K562 (cell line): ENCODE measurements around the gene TLNRD1. TPM values are rescaled to one million over a fixed set of nuclear protein-coding genes. Genes with fewer than 3 reads are reported as not detected.

Experiments used
- ARID3B ChIP-seq: fragments of 250-450 bp; sonication (Bioruptor Pico); IDR thresholded peaks from 2 replicates; pipeline ENCODE4 v1.4.0; 2020; ENCODE audit warnings: borderline replicate concordance
- CBFA2T3 ChIP-seq: fragments of 450-650 bp; IDR thresholded peaks from 2 replicates; pipeline ENCODE4 v1.6.1; 2017
- CBX2 ChIP-seq: fragments of 200-600 bp; sonication (generic); IDR thresholded peaks from one replicate; pipeline ENCODE4 v1.6.1; 2012; ENCODE audit warnings: mild to moderate bottlenecking, low read length, inconsistent platforms; ENCODE audit not compliant: insufficient read depth, poor library complexity, severe bottlenecking
- DMBX1 ChIP-seq: fragments of 250-450 bp; sonication (Bioruptor Pico); IDR thresholded peaks from 2 replicates; pipeline ENCODE4 v1.8.0; 2022; ENCODE audit warnings: inconsistent platforms, mild to moderate bottlenecking, moderate library complexity, borderline replicate concordance
- EHMT2 ChIP-seq: fragments of 450-650 bp; IDR thresholded peaks from 2 replicates; pipeline ENCODE4 v1.6.1; 2018; ENCODE audit warnings: antibody characterized with exemption
- ELF1 ChIP-seq: fragments of 200-800 bp; sonication (Bioruptor generic); IDR thresholded peaks from 2 replicates; pipeline ENCODE4 v1.6.1; 2016; ENCODE audit warnings: missing genetic modification characterization, missing compliant biosample characterization
- FOXA1 ChIP-seq: fragments of 450-650 bp; IDR thresholded peaks from 2 replicates; pipeline ENCODE4 v1.6.1; 2016; ENCODE audit warnings: mild to moderate bottlenecking, borderline replicate concordance
- FOXJ2 ChIP-seq: fragments of 200-800 bp; sonication (Bioruptor generic); IDR thresholded peaks from 2 replicates; pipeline ENCODE4 v1.6.1; 2016; ENCODE audit warnings: missing genetic modification characterization, missing compliant biosample characterization
- GATAD2B ChIP-seq: fragments of 450-650 bp; IDR thresholded peaks from 2 replicates; pipeline ENCODE4 v1.6.1; 2017; ENCODE audit warnings: mild to moderate bottlenecking, borderline replicate concordance
- MTA1 ChIP-seq: fragments of 450-650 bp; IDR thresholded peaks from 2 replicates; pipeline ENCODE4 v1.6.1; 2017; ENCODE audit warnings: borderline replicate concordance
- MTA2 ChIP-seq: fragments of 450-650 bp; IDR thresholded peaks from 2 replicates; pipeline ENCODE4 v1.6.1; 2016; ENCODE audit warnings: low read depth
- NFATC3 ChIP-seq: fragments of 450-650 bp; IDR thresholded peaks from 2 replicates; pipeline ENCODE4 v1.6.1; 2017; ENCODE audit warnings: mild to moderate bottlenecking
- PPARD ChIP-seq: fragments of 250-450 bp; sonication (Bioruptor Pico); IDR thresholded peaks from 2 replicates; pipeline ENCODE4 v1.8.0; 2022; ENCODE audit warnings: inconsistent platforms, mild to moderate bottlenecking, moderate library complexity
- SMAD2 ChIP-seq: fragments of 150-350 bp; IDR thresholded peaks from 2 replicates; pipeline ENCODE4 v1.6.1; 2014; ENCODE audit warnings: low read depth, mild to moderate bottlenecking, low read length
- SMARCC2 ChIP-seq: fragments of 450-650 bp; IDR thresholded peaks from 2 replicates; pipeline ENCODE4 v1.6.1; 2017; ENCODE audit warnings: antibody characterized with exemption, moderate library complexity, mild to moderate bottlenecking, low read depth
- TFAP4 ChIP-seq: sonication (generic); formaldehyde crosslinking; IDR thresholded peaks from 2 replicates; pipeline ENCODE4 v1.8.0; 2022; ENCODE audit warnings: missing genetic modification reagents, mild to moderate bottlenecking, moderate library complexity, borderline replicate concordance
- ZFP1 ChIP-seq: fragments of 450-650 bp; formaldehyde crosslinking; IDR thresholded peaks from 2 replicates; pipeline ENCODE4 v1.4.0; 2020; ENCODE audit warnings: mild to moderate bottlenecking, mixed read lengths
- ZKSCAN8 ChIP-seq: fragments of 200-800 bp; sonication (Bioruptor generic); IDR thresholded peaks from 2 replicates; pipeline ENCODE4 v1.6.1; 2016; ENCODE audit warnings: missing genetic modification characterization, missing compliant biosample characterization
- ZNF282 ChIP-seq: sonication (generic); formaldehyde crosslinking; IDR thresholded peaks from 2 replicates; pipeline ENCODE4 v1.8.1; 2023; ENCODE audit warnings: missing genetic modification reagents
- ZNF431 ChIP-seq: sonication (generic); formaldehyde crosslinking; IDR thresholded peaks from 2 replicates; pipeline ENCODE4 v1.8.0; 2022; ENCODE audit warnings: mild to moderate bottlenecking, missing genetic modification reagents
- polyA plus RNA-seq, 8 experiments: library from polyadenylated mRNA; depleted of rRNA in 4 of 8; stranded (reverse) in 5 of 8; unstranded in 3 of 8; fragments of >200 nt; fragmentation: Nextera tagmentation in 2 of 8; fragmentation: Illumina TruSeq in 1 of 8; extraction: Ambion mirVana in 2 of 8; extraction: Trizol in 1 of 8; gene quantifications; 2 replicates each; pipeline versions ENCODE4 v1.2.1 to v1.2.3, GENCODE V29; 2011 to 2014; ENCODE audit warnings: inconsistent platforms in 1 of 8, missing spikeins in 1 of 8
- total RNA-seq, 7 experiments: library from RNA; depleted of rRNA in 6 of 7; stranded (reverse); fragments of >200 nt in 6 of 7; fragmentation: Illumina TruSeq in 2 of 7; extraction: Trizol in 2 of 7; gene quantifications; 2 replicates each; pipeline versions ENCODE4 v1.2.1 to v1.2.3, GENCODE V29; 2011 to 2021; ENCODE audit warnings: low replicate concordance in 1 of 7
- TF ChIP-seq, protein P1 (sequence below): IDR thresholded peaks from 2 replicates; pipeline ENCODE4 v1.6.1; 2011; ENCODE audit warnings: borderline replicate concordance, low read depth, mild to moderate bottlenecking, moderate library complexity, low read length; ENCODE audit not compliant: insufficient read depth, poor library complexity, severe bottlenecking
- TF ChIP-seq, protein P2 (sequence below): sonication (generic); IDR thresholded peaks from 2 replicates; pipeline ENCODE4 v1.6.1; 2016

Gene TLNRD1
- total and polyA plus RNA-seq, 9 of the 15 experiments (the other 6 are each of a cell fraction or from before 2014, with no cell fraction given): 1.1 to 33.1 (median 5.7) TPM

DNA sequence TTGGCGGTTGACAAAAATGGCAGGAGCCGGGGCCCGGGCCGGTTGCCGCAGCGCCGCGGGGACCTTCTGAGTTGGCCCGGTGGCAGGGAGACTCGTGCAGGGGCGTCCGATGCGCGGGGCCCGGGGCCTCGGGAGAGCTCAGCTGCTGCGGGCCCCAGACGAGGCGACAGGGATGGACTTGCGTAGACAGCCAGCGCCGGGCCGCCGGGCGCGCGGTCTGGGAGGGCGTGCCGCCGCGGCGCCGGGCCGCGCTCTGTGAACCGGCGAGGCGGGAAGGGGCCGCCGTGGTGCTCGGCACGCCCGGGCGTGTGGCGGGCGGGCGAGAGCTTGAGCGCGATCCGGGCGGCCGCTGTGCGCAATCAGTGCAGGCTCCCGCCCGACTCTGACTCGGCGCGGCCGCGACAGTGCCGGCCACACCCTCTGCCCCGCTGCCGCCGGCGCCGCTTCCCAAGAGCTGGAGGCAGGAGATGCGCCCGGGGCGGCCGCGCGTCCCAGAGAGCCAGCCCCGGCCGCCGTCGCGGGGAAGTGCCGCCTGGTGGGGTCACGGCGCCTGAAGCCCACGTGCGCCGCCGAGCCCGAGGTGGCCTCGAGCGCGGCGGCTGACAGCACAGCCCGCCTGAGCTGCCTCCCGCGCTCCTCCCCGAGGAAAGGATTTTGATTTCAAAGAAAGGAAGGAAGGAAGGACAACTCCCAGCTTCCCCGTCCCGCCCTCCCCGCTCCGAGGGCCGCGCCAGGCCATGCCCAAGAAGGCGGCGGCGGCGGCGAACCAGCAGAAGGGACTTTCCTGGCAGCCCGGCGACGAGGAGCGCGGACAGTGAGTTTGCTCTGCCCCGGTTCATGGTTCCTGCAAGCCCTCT, 657 bp downstream of the TLNRD1 start (continued):
- TF ChIP-seq, protein P1, sequence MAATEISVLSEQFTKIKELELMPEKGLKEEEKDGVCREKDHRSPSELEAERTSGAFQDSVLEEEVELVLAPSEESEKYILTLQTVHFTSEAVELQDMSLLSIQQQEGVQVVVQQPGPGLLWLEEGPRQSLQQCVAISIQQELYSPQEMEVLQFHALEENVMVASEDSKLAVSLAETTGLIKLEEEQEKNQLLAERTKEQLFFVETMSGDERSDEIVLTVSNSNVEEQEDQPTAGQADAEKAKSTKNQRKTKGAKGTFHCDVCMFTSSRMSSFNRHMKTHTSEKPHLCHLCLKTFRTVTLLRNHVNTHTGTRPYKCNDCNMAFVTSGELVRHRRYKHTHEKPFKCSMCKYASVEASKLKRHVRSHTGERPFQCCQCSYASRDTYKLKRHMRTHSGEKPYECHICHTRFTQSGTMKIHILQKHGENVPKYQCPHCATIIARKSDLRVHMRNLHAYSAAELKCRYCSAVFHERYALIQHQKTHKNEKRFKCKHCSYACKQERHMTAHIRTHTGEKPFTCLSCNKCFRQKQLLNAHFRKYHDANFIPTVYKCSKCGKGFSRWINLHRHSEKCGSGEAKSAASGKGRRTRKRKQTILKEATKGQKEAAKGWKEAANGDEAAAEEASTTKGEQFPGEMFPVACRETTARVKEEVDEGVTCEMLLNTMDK: no peak
- TF ChIP-seq SMARCC2: no peak
- no peak for TF ChIP-seq CBFA2T3
- no peak for TF ChIP-seq EHMT2
- TF ChIP-seq NFATC3: no peak
- no peak for TF ChIP-seq SMAD2
- no peak for TF ChIP-seq FOXA1
- no peak for TF ChIP-seq ZNF282 (CRISPR knock-in tag)
- TF ChIP-seq TFAP4 (CRISPR knock-in tag): no peak
- no peak for TF ChIP-seq CBX2
- no peak for TF ChIP-seq FOXJ2
- TF ChIP-seq GATAD2B: peak; percentile 45; the same call in 1 of the 2 replicates
- TF ChIP-seq MTA1: no peak
- TF ChIP-seq, protein P2, sequence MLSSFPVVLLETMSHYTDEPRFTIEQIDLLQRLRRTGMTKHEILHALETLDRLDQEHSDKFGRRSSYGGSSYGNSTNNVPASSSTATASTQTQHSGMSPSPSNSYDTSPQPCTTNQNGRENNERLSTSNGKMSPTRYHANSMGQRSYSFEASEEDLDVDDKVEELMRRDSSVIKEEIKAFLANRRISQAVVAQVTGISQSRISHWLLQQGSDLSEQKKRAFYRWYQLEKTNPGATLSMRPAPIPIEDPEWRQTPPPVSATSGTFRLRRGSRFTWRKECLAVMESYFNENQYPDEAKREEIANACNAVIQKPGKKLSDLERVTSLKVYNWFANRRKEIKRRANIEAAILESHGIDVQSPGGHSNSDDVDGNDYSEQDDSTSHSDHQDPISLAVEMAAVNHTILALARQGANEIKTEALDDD: no peak
- TF ChIP-seq ELF1: no peak
- no peak for TF ChIP-seq DMBX1
- TF ChIP-seq ZFP1 (CRISPR knock-in tag): no peak
- no peak for TF ChIP-seq PPARD (CRISPR knock-in tag)
- no peak for TF ChIP-seq ZNF431 (CRISPR knock-in tag)
- no peak for TF ChIP-seq MTA2
- TF ChIP-seq ZKSCAN8: no peak
- no peak for TF ChIP-seq ARID3B (CRISPR knock-in tag)
